ENCODE measurements around the gene USB1. TPM values are rescaled to one million over a fixed set of nuclear protein-coding genes. Genes with fewer than 3 reads are reported as not detected.

Gene USB1
- total and polyA plus RNA-seq, 9 donors = 8.5 to 30.7 (median 22.5) TPM

DNA sequence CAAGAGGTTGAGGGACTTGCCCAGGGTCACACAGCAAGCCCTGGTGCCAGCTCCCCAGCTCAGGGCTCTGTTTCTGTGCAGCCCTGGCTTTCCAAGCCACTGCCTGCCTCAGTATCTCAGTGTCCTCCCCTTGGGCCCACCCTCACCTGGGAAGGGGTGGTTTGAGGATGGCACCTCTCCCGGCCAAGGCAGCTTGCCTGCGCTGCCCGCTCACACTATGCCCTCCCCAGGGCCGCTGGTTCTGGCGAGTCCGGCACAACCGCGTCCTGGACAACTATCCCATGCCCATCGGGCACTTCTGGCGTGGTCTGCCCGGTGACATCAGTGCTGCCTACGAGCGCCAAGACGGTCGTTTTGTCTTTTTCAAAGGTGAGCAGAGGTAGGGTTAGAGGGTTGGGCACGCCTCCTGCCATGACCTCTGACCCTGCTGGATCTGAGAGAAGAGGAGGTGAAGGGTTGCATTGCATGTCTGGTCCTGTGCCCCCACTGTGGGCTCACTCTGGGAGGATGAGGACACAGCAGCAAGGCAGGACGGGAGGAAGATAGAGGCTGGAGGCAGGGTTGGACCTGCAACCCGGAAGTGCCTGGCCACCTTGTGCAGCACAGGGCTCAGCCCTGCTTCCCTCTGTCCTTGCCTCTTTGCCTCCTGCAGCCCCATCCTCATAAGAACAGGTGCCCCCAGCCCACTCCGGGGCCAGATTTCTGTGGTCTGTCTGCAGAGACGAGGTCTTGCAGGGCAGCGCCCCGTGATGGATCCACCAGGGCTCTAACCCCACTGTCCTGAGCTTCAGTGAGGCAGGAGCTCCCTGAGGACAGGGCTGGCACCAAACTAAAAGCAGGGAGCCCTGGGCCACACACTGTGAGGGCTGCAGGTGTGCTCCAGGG is 41.0 kb downstream of the USB1 start:
- TF ChIP-seq POLR2A (IDR thresholded peaks at IDR 0.05) (no peak), EP300 (IDR thresholded peaks at IDR 0.05) (no peak)
- TF ChIP-seq, protein P1, sequence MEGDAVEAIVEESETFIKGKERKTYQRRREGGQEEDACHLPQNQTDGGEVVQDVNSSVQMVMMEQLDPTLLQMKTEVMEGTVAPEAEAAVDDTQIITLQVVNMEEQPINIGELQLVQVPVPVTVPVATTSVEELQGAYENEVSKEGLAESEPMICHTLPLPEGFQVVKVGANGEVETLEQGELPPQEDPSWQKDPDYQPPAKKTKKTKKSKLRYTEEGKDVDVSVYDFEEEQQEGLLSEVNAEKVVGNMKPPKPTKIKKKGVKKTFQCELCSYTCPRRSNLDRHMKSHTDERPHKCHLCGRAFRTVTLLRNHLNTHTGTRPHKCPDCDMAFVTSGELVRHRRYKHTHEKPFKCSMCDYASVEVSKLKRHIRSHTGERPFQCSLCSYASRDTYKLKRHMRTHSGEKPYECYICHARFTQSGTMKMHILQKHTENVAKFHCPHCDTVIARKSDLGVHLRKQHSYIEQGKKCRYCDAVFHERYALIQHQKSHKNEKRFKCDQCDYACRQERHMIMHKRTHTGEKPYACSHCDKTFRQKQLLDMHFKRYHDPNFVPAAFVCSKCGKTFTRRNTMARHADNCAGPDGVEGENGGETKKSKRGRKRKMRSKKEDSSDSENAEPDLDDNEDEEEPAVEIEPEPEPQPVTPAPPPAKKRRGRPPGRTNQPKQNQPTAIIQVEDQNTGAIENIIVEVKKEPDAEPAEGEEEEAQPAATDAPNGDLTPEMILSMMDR (IDR thresholded peaks at IDR 0.05) = no peak
- Histone ChIP-seq H3K4me3 (no peak overlapping the region), H3K27me3 (no peaks in the 10 kb centered on the region), H3K27ac (no peak overlapping the region), H3K9me3 (no peaks in the 10 kb centered on the region), H3K4me1 (ENCODE audit: insufficient read depth) (no peaks in the 10 kb centered on the region), H3K36me3 (no peaks in the 10 kb centered on the region)
- 92 to 96% (median 93%) methylated on average over 19 to 22 of the region's 22 CpGs for WGBS, 3 donors
- no peak for DNase-seq
- intact Hi-C loops (cut with DNase I) = no loop called here

DNA sequence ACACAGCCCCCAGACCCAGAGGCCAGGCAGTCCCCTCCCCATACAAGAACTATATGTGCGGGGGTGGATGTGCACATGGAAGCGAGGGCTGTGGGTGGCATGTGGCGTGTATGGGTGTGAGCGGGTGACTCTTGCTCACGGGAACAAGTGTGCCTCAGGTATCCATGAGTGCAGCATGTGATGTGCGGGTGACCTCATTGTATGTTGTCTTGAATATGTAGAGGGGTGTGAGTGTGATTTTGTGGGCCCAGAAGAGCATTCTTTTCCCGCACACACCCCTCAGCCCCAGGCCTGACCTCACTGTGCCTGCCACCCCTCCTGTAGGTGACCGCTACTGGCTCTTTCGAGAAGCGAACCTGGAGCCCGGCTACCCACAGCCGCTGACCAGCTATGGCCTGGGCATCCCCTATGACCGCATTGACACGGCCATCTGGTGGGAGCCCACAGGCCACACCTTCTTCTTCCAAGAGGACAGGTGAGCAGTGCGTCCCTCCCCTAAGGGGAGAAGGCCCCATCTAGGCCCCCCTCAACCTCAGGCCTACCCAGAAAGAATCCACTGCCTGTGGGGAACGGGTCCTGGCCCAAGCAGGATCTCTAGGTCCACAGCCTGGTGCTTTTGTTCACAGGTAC is 41.8 kb downstream of the USB1 start:
- DNase-seq = no peak
- H3K27me3 ChIP-seq = no peaks in the 10 kb centered on the region
- no peaks in the 10 kb centered on the region for H3K36me3 ChIP-seq
- TF ChIP-seq, protein P1 (IDR thresholded peaks at IDR 0.05) = no peak
- no peak for TF ChIP-seq EP300 (IDR thresholded peaks at IDR 0.05)
- TF ChIP-seq POLR2A (IDR thresholded peaks at IDR 0.05) = no peak
- intact Hi-C loops (cut with DNase I) = no loop called here
- no peak overlapping the region for H3K27ac ChIP-seq
- no peaks in the 10 kb centered on the region for H3K4me1 ChIP-seq (ENCODE audit: insufficient read depth)
- 93 to 94% (median 94%) methylated on average over 16 of the region's 16 CpGs for WGBS, 3 donors
- no peak overlapping the region for H3K4me3 ChIP-seq
- no peaks in the 10 kb centered on the region for H3K9me3 ChIP-seq

DNA sequence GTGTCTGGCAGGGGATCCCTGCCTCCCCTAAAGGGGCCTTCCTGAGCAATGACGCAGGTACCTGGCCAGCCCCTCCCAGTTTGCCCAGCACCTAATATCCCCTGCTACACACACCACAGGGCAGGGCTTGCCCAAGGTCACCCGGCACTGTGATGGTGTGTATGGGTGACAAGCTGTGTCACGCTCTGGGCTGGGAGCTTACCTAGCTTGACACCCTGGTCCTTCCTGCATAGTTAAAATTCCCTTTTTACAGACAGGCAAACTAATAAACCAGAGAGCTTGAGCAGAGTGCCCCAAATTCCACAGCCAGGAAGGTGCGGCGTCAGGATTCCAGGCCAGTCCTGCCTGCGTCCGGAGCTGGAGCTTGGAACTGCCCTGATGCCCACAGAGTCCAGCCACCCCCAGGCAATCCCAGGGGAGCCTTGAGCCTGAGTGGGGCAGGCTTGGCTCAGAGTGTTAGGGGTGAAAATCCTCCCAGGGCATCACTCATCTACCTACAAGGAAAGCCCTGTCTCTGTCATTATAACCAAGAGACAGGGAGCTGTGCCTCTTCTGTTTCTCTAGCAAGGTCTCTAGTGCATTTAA is 42.5 kb downstream of the USB1 start:
- no peak for DNase-seq
- intact Hi-C loops (cut with DNase I) = no loop called here
- Histone ChIP-seq H3K9me3 (no peaks in the 10 kb centered on the region), H3K4me1 (ENCODE audit: insufficient read depth) (no peaks in the 10 kb centered on the region), H3K27ac (no peak overlapping the region), H3K27me3 (no peaks in the 10 kb centered on the region), H3K4me3 (no peak overlapping the region), H3K36me3 (no peaks in the 10 kb centered on the region)
- 91 to 93% (median 92%) methylated on average over 7 of the region's 7 CpGs for WGBS, 3 donors
- TF ChIP-seq, protein P1 (IDR thresholded peaks at IDR 0.05) = no peak
- TF ChIP-seq POLR2A (IDR thresholded peaks at IDR 0.05) (no peak), EP300 (IDR thresholded peaks at IDR 0.05) (no peak)

DNA sequence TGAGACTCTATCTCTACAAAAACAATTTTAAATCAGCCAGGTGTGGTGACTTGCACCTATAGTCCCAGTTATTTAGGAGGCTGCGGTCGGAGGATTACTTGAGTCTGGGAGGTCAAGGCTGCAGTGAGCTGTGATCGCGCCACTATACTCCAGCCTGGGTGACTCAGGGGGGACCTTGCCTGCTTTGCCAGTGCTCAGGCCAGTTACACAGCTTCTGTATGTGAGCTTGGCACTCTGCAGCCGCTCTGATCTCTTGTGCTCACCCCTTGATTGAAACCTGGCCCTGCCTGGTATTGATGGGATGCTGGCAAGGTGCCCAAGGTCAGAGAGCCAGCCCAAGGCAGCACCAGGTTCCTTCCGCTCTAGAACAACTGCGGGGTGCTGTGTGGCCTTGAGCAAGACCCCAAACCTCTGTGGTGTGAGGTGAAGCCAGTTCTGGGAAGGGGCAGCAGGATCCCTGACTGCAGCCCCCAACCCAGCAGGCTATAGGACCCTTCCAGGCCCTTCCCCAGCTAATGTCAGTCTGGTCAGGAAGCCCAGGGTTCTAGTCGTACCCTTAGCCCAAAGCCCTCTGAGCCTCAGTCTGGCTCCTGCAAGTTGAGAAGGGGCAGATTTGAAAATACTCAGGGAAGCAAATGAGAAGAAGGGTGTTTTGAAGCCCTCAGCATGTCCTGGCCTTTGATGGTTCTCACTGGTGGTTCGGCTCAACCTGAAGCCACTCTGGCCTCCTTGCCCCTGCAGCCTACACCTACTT is 43.2 kb downstream of the USB1 start:
- Histone ChIP-seq H3K4me3 (no peak overlapping the region), H3K27me3 (no peaks in the 10 kb centered on the region), H3K4me1 (ENCODE audit: insufficient read depth) (no peaks in the 10 kb centered on the region), H3K9me3 (no peaks in the 10 kb centered on the region), H3K27ac (no peak overlapping the region), H3K36me3 (no peaks in the 10 kb centered on the region)
- intact Hi-C loops (cut with DNase I) = no loop called here
- peak in 1 of 5 donors; percentile 8 for DNase-seq
- 70 to 83% (median 70%) methylated on average over 9 of the region's 9 CpGs for WGBS, 3 donors
- TF ChIP-seq, protein P1 (IDR thresholded peaks at IDR 0.05) = no peak
- TF ChIP-seq POLR2A (IDR thresholded peaks at IDR 0.05) = no peak
- TF ChIP-seq EP300 (IDR thresholded peaks at IDR 0.05) = no peak
